Measurements from ENCODE around the gene RAPGEF5.

- TF ChIP-seq CTCF (IDR thresholded peaks at IDR 0.05), result no peak
- no peak for TF ChIP-seq POLR2A (IDR thresholded peaks at IDR 0.05)
Observed at GRCh38 chr7:22173685-22174573, 183.0 kb downstream of the RAPGEF5 start.

Data from thyroid gland (tissue), 4 donors.